Mesenchymal stem cell (in vitro differentiated cells and primary cell): Measurements from ENCODE around the gene RIPPLY3.
A peak's percentile ranks its signal among the peaks of the same experiment; 100 is the strongest.

Experiments
- DNase-seq: peaks from one replicate; pipeline ENCODE4 v3.0.0-alpha.2; 2013
- H2AFZ ChIP-seq: one replicate; pipeline ENCODE4 v1.6.1; 2013; ENCODE audit warnings: low read depth, mild to moderate bottlenecking, control low read depth, inconsistent platforms, low read length, moderate library complexity
- H2AK5ac ChIP-seq: 2 replicates; pipeline ENCODE4 v1.6.1; 2013; ENCODE audit warnings: low read length, moderate library complexity, mild to moderate bottlenecking, inconsistent platforms; ENCODE audit not compliant: severe bottlenecking
- H2BK120ac ChIP-seq: one replicate; pipeline ENCODE4 v1.6.1; 2013; ENCODE audit warnings: low read depth, mild to moderate bottlenecking, inconsistent platforms, low read length, moderate library complexity
- H2BK12ac ChIP-seq, 2 experiments: one replicate each; pipeline ENCODE4 v1.6.1; 2013; ENCODE audit warnings: inconsistent platforms in 2 of 2, low read length in 2 of 2, mild to moderate bottlenecking in 2 of 2, moderate library complexity in 2 of 2, control low read depth in 1 of 2
- H2BK15ac ChIP-seq: one replicate; pipeline ENCODE4 v1.6.1; 2013; ENCODE audit warnings: mild to moderate bottlenecking, low read depth, inconsistent platforms; ENCODE audit not compliant: poor library complexity, severe bottlenecking
- H2BK5ac ChIP-seq: 2 replicates; pipeline ENCODE4 v1.6.1; 2013; ENCODE audit warnings: low read depth, mild to moderate bottlenecking, low read length, control low read depth, inconsistent platforms; ENCODE audit not compliant: poor library complexity, severe bottlenecking
- H3K14ac ChIP-seq, 2 experiments: one replicate each; pipeline ENCODE4 v1.6.1; 2013; ENCODE audit warnings: inconsistent platforms in 2 of 2, low read length in 2 of 2, control low read depth in 1 of 2, mild to moderate bottlenecking in 1 of 2, moderate library complexity in 1 of 2
- H3K18ac ChIP-seq, 2 experiments: one replicate each; pipeline ENCODE4 v1.6.1; 2013; ENCODE audit warnings: inconsistent platforms in 2 of 2, low read length in 2 of 2, control low read depth in 1 of 2, low read depth in 1 of 2, mild to moderate bottlenecking in 1 of 2
- H3K23ac ChIP-seq, 2 experiments: one replicate each; pipeline ENCODE4 v1.6.1; 2013; ENCODE audit warnings: inconsistent platforms in 2 of 2, low read length in 2 of 2, mild to moderate bottlenecking in 2 of 2, moderate library complexity in 2 of 2, control low read depth in 1 of 2
- H3K27ac ChIP-seq: 2 replicates; pipeline ENCODE4 v1.5.1; 2013; ENCODE audit warnings: mild to moderate bottlenecking, moderate library complexity, low read length, control low read depth, inconsistent platforms; ENCODE audit not compliant: poor library complexity, severe bottlenecking
- H3K27me3 ChIP-seq, 2 experiments: 2 replicates each; pipeline versions ENCODE4 v1.6.1 to v1.7.0; 2013; ENCODE audit warnings: low read length in 2 of 2, mild to moderate bottlenecking in 2 of 2, moderate library complexity in 2 of 2, control low read depth in 1 of 2, inconsistent platforms in 1 of 2; ENCODE audit not compliant: control insufficient read depth in 1 of 2, insufficient read depth in 1 of 2
- H3K36me3 ChIP-seq, 2 experiments: 2 replicates each; pipeline versions ENCODE4 v1.6.1 to v1.7.0; 2013; ENCODE audit warnings: low read length in 2 of 2, control low read depth in 1 of 2, inconsistent platforms in 1 of 2, low read depth in 1 of 2, mild to moderate bottlenecking in 1 of 2; ENCODE audit not compliant: insufficient read depth in 2 of 2, control insufficient read depth in 1 of 2
- H3K4ac ChIP-seq, 2 experiments: one replicate each; pipeline ENCODE4 v1.6.1; 2013; ENCODE audit warnings: inconsistent platforms in 2 of 2, low read length in 2 of 2, mild to moderate bottlenecking in 2 of 2, moderate library complexity in 2 of 2, control low read depth in 1 of 2, low read depth in 1 of 2
- H3K4me1 ChIP-seq: 2 replicates; pipeline ENCODE4 v1.6.1; 2013; ENCODE audit warnings: low read depth, low read length, control low read depth; ENCODE audit not compliant: control insufficient read depth, insufficient read depth
- H3K4me2 ChIP-seq: 2 replicates; pipeline ENCODE4 v1.6.1; 2013; ENCODE audit warnings: low read length, mild to moderate bottlenecking, inconsistent platforms; ENCODE audit not compliant: poor library complexity, severe bottlenecking
- H3K4me3 ChIP-seq, 2 experiments: 2 replicates each; pipeline versions ENCODE4 v1.5.1 to v1.7.0; 2013; ENCODE audit warnings: low read length in 2 of 2, mild to moderate bottlenecking in 2 of 2, control low read depth in 1 of 2, low read depth in 1 of 2; ENCODE audit not compliant: insufficient read depth in 1 of 2
- H3K79me1 ChIP-seq: replicated peaks from 2 replicates; pipeline ENCODE4 v1.6.1; 2013; ENCODE audit warnings: mild to moderate bottlenecking, control low read depth, low read length, inconsistent platforms; ENCODE audit not compliant: poor library complexity, severe bottlenecking
- H3K9ac ChIP-seq: 2 replicates; pipeline ENCODE4 v1.7.0; 2013; ENCODE audit warnings: mild to moderate bottlenecking, low read length, moderate library complexity
- H3K9me3 ChIP-seq: 2 replicates; pipeline ENCODE4 v1.7.0; 2013; ENCODE audit warnings: mild to moderate bottlenecking, low read length; ENCODE audit not compliant: control insufficient read depth
- H4K8ac ChIP-seq: one replicate; pipeline ENCODE4 v1.6.1; 2013; ENCODE audit warnings: inconsistent platforms, mild to moderate bottlenecking, low read length, moderate library complexity
- H4K91ac ChIP-seq: one replicate; pipeline ENCODE4 v1.6.1; 2013; ENCODE audit warnings: mild to moderate bottlenecking, low read length, inconsistent platforms
- WGBS: methylation state at CpG from one replicate; pipeline ENCODE4 v1.1.7; 2013; ENCODE audit warnings: mixed read lengths; 5-methylcytosine and 5-hydroxymethylcytosine counted together

The RIPPLY3 gene

GRCh38 chr21:37061926-37062592 is 55.6 kb downstream of the RIPPLY3 start:
- H2BK5ac ChIP-seq = no peak overlapping the region
- H3K27me3 ChIP-seq = no peaks in the 10 kb centered on the region
- no peak overlapping the region for H3K4me2 ChIP-seq
- H2AK5ac ChIP-seq = peak overlapping the region; percentile 27
- H2BK12ac ChIP-seq = peak overlapping the region in 1 of 2 experiments; percentile 79
- peaks cover 0 to 19% of the 10 kb centered on the region in 2 experiments for H3K36me3 ChIP-seq
- H3K4me3 ChIP-seq = no peak overlapping the region
- peaks cover 9% of the 10 kb centered on the region for H3K4me1 ChIP-seq
- no peak overlapping the region for H4K8ac ChIP-seq
- H3K4ac ChIP-seq = peak overlapping the region in 1 of 2 experiments; percentile 33
- peak overlapping the region; percentile 79 for H3K9ac ChIP-seq
- no peak overlapping the region for H2AFZ ChIP-seq
- DNase-seq = peak; percentile 46
- no peak overlapping the region for H3K14ac ChIP-seq
- no peak overlapping the region for H3K23ac ChIP-seq
- 83% methylated on average over 6 of the region's 7 CpGs for WGBS
- peak overlapping the region; percentile 44 for H3K27ac ChIP-seq
- H3K18ac ChIP-seq = peak overlapping the region in 1 of 2 experiments; percentile 28
- no peak overlapping the region for H2BK15ac ChIP-seq
- H4K91ac ChIP-seq = no peak overlapping the region
- H2BK120ac ChIP-seq = peak overlapping the region; percentile 7
- no peaks in the 10 kb centered on the region for H3K79me1 ChIP-seq
- no peaks in the 10 kb centered on the region for H3K9me3 ChIP-seq

GRCh38 chr21:37062593-37062935 is 56.1 kb downstream of the RIPPLY3 start:
- Histone ChIP-seq H3K27me3 (no peaks in the 10 kb centered on the region), H3K9ac (no peak overlapping the region), H3K36me3 (peaks cover 0 to 21% of the 10 kb centered on the region in 2 experiments), H2BK15ac (no peak overlapping the region), H2AK5ac (peak overlapping the region; percentile 68), H2BK5ac (no peak overlapping the region), H2BK12ac (no peak overlapping the region), H4K91ac (no peak overlapping the region), H3K9me3 (no peaks in the 10 kb centered on the region), H3K4me3 (no peak overlapping the region), H4K8ac (no peak overlapping the region), H3K27ac (no peak overlapping the region), H3K4me1 (peaks cover 9% of the 10 kb centered on the region), H3K23ac (no peak overlapping the region), H3K18ac (no peak overlapping the region), H2BK120ac (no peak overlapping the region), H3K4ac (no peak overlapping the region), H2AFZ (no peak overlapping the region), H3K14ac (no peak overlapping the region), H3K79me1 (no peaks in the 10 kb centered on the region), H3K4me2 (no peak overlapping the region)
- no peak for DNase-seq
- WGBS = over 99% methylated on average over 5 of the region's 6 CpGs

GRCh38 chr21:37063433-37063832 is 56.9 kb downstream of the RIPPLY3 start:
- no peaks in the 10 kb centered on the region for H3K27me3 ChIP-seq
- no peaks in the 10 kb centered on the region for H3K79me1 ChIP-seq
- H3K4me2 ChIP-seq = no peak overlapping the region
- H2BK120ac ChIP-seq = no peak overlapping the region
- WGBS = 100% methylated on average over 1 of the region's 1 CpG
- H3K4me3 ChIP-seq = no peak overlapping the region
- no peak overlapping the region for H2AFZ ChIP-seq
- no peak overlapping the region for H3K18ac ChIP-seq
- peak overlapping the region; percentile 17 for H3K9ac ChIP-seq
- H3K9me3 ChIP-seq = no peaks in the 10 kb centered on the region
- peaks cover 9% of the 10 kb centered on the region for H3K4me1 ChIP-seq
- H2BK5ac ChIP-seq = no peak overlapping the region
- no peak for DNase-seq
- H3K4ac ChIP-seq = no peak overlapping the region
- H2AK5ac ChIP-seq = peak overlapping the region; percentile 49
- no peak overlapping the region for H3K23ac ChIP-seq
- H4K91ac ChIP-seq = no peak overlapping the region
- H4K8ac ChIP-seq = no peak overlapping the region
- no peak overlapping the region for H2BK12ac ChIP-seq
- H3K36me3 ChIP-seq = peaks cover 0 to 24% of the 10 kb centered on the region in 2 experiments
- H3K27ac ChIP-seq = no peak overlapping the region
- H3K14ac ChIP-seq = no peak overlapping the region
- H2BK15ac ChIP-seq = no peak overlapping the region

GRCh38 chr21:37064841-37065240 is 58.3 kb downstream of the RIPPLY3 start:
- no peak overlapping the region for H2BK12ac ChIP-seq
- H3K18ac ChIP-seq = no peak overlapping the region
- H3K23ac ChIP-seq = no peak overlapping the region
- H3K9ac ChIP-seq = no peak overlapping the region
- no peak overlapping the region for H2AK5ac ChIP-seq
- H3K4ac ChIP-seq = no peak overlapping the region
- no peaks in the 10 kb centered on the region for H3K27me3 ChIP-seq
- no peak overlapping the region for H3K27ac ChIP-seq
- no peak overlapping the region for H2BK120ac ChIP-seq
- no peak for DNase-seq
- H3K4me1 ChIP-seq = peaks cover 8% of the 10 kb centered on the region
- H3K9me3 ChIP-seq = no peaks in the 10 kb centered on the region
- H2BK5ac ChIP-seq = no peak overlapping the region
- peaks cover 0 to 38% of the 10 kb centered on the region in 2 experiments for H3K36me3 ChIP-seq
- H3K4me3 ChIP-seq = no peak overlapping the region
- no peak overlapping the region for H4K8ac ChIP-seq
- peaks cover 5% of the 10 kb centered on the region for H3K79me1 ChIP-seq
- no peak overlapping the region for H3K4me2 ChIP-seq
- H2BK15ac ChIP-seq = no peak overlapping the region
- H3K14ac ChIP-seq = no peak overlapping the region
- no peak overlapping the region for H4K91ac ChIP-seq
- no peak overlapping the region for H2AFZ ChIP-seq
